AG09319 (cell line): Measurements from ENCODE around the gene CPA3.

Source experiments
- DNase-seq: peaks from one replicate; pipeline ENCODE4 v3.0.0-alpha.2; 2010; ENCODE audit warnings: low read depth; ENCODE audit errors: extremely low read depth
- CTCF ChIP-seq: IDR thresholded peaks from 2 replicates; pipeline ENCODE4 v1.5.1; 2011; ENCODE audit warnings: low read depth, mild to moderate bottlenecking, inconsistent platforms, low read length, moderate library complexity

CPA3 gene

GRCh38 chr3:148845756-148846395 lies 19.2 kb upstream of the CPA3 start:
- no peak for DNase-seq
- TF ChIP-seq CTCF = no peak

- no peak for TF ChIP-seq CTCF
- DNase-seq = no peak
These were observed 17.7 kb upstream of the CPA3 start for GRCh38 chr3:148847351-148847750.

GRCh38 chr3:148848410-148848809 lies 16.7 kb upstream of the CPA3 start:
- no peak for TF ChIP-seq CTCF
- no peak for DNase-seq

- no peak for DNase-seq
- TF ChIP-seq CTCF = no peak
These were observed 12.7 kb upstream of the CPA3 start for GRCh38 chr3:148852271-148852992.

GRCh38 chr3:148853076-148853475 lies 12.0 kb upstream of the CPA3 start:
- TF ChIP-seq CTCF = no peak
- DNase-seq = no peak

- no peak for DNase-seq
- TF ChIP-seq CTCF = no peak
These were observed 11.0 kb upstream of the CPA3 start for GRCh38 chr3:148854061-148854460.

GRCh38 chr3:148856384-148856783 lies 8.7 kb upstream of the CPA3 start:
- no peak for DNase-seq
- no peak for TF ChIP-seq CTCF
